ENCODE measurements around the gene SMAD7.

The SMAD7 gene

GRCh38 chr18:48942554-48943261, 8.1 kb downstream of the SMAD7 start (continued):
- TF ChIP-seq CREB5 (CRISPR knock-in tag; IDR thresholded peaks at IDR 0.05; ENCODE audit: low read depth): peak; percentile 67; the same call in 1 of the 2 replicates

GRCh38 chr18:48942086-48942485, 8.7 kb downstream of the SMAD7 start:
- peak; percentile 2; the same call in 1 of the 3 replicates for ATAC-seq
- TF ChIP-seq CSRNP3 (CRISPR knock-in tag; IDR thresholded peaks at IDR 0.05): no peak
- TF ChIP-seq ZNF8 (CRISPR knock-in tag; IDR thresholded peaks at IDR 0.05): no peak
- no peak for TF ChIP-seq TOX (CRISPR knock-in tag; IDR thresholded peaks at IDR 0.05; ENCODE audit: borderline replicate concordance)
- TF ChIP-seq PPARA (CRISPR knock-in tag; IDR thresholded peaks at IDR 0.05; ENCODE audit: borderline replicate concordance): no peak
- TF ChIP-seq ZFP3 (CRISPR knock-in tag; IDR thresholded peaks at IDR 0.05): no peak
- TF ChIP-seq TCF4 (CRISPR knock-in tag; IDR thresholded peaks at IDR 0.05; ENCODE audit: borderline replicate concordance): no peak
- no peak for TF ChIP-seq BACH2 (CRISPR knock-in tag; IDR thresholded peaks at IDR 0.05; ENCODE audit: borderline replicate concordance)
- no peak for TF ChIP-seq GLIS3 (CRISPR knock-in tag; IDR thresholded peaks at IDR 0.05)
- no peak for TF ChIP-seq ARNTL (CRISPR knock-in tag; IDR thresholded peaks at IDR 0.05; ENCODE audit: borderline replicate concordance, low read depth)
- TF ChIP-seq OSR1 (CRISPR knock-in tag; IDR thresholded peaks at IDR 0.05): no peak
- no peak for TF ChIP-seq CSDC2 (CRISPR knock-in tag; IDR thresholded peaks at IDR 0.05)
- no peak for TF ChIP-seq CREB5 (CRISPR knock-in tag; IDR thresholded peaks at IDR 0.05; ENCODE audit: low read depth)
- no peak for TF ChIP-seq ZFP30 (CRISPR knock-in tag; IDR thresholded peaks at IDR 0.05)

- no peak for ATAC-seq
- no peak for TF ChIP-seq ISL1 (CRISPR knock-in tag; IDR thresholded peaks at IDR 0.05)
- TF ChIP-seq CREB5 (CRISPR knock-in tag; IDR thresholded peaks at IDR 0.05; ENCODE audit: low read depth): no peak
- TF ChIP-seq POU6F1 (CRISPR knock-in tag; IDR thresholded peaks at IDR 0.05; ENCODE audit: borderline replicate concordance, low read depth): no peak
- no peak for TF ChIP-seq TOX (CRISPR knock-in tag; IDR thresholded peaks at IDR 0.05; ENCODE audit: borderline replicate concordance)
- no peak for TF ChIP-seq OSR1 (CRISPR knock-in tag; IDR thresholded peaks at IDR 0.05)
- TF ChIP-seq ZFP3 (CRISPR knock-in tag; IDR thresholded peaks at IDR 0.05): no peak
- no peak for TF ChIP-seq GLIS3 (CRISPR knock-in tag; IDR thresholded peaks at IDR 0.05)
- TF ChIP-seq CSDC2 (CRISPR knock-in tag; IDR thresholded peaks at IDR 0.05): no peak
- no peak for TF ChIP-seq CSRNP3 (CRISPR knock-in tag; IDR thresholded peaks at IDR 0.05)
- no peak for TF ChIP-seq ZNF8 (CRISPR knock-in tag; IDR thresholded peaks at IDR 0.05)
- TF ChIP-seq ZC3H10 (CRISPR knock-in tag; IDR thresholded peaks at IDR 0.05): no peak
- no peak for TF ChIP-seq PPARA (CRISPR knock-in tag; IDR thresholded peaks at IDR 0.05; ENCODE audit: borderline replicate concordance)
- TF ChIP-seq TSHZ2 (CRISPR knock-in tag; IDR thresholded peaks at IDR 0.05): no peak
- no peak for TF ChIP-seq ARNTL (CRISPR knock-in tag; IDR thresholded peaks at IDR 0.05; ENCODE audit: borderline replicate concordance, low read depth)
- TF ChIP-seq SNAI2 (CRISPR knock-in tag; IDR thresholded peaks at IDR 0.05): no peak
- no peak for TF ChIP-seq ZNF70 (CRISPR knock-in tag; IDR thresholded peaks at IDR 0.05)
- TF ChIP-seq ZNF565 (CRISPR knock-in tag; conservative IDR thresholded peaks at IDR 0.05; ENCODE audit: low read depth): no peak
- TF ChIP-seq ZFP30 (CRISPR knock-in tag; IDR thresholded peaks at IDR 0.05): no peak
- TF ChIP-seq BACH2 (CRISPR knock-in tag; IDR thresholded peaks at IDR 0.05; ENCODE audit: borderline replicate concordance): no peak
- no peak for TF ChIP-seq PATZ1 (CRISPR knock-in tag; IDR thresholded peaks at IDR 0.05; ENCODE audit: borderline replicate concordance)
Measured at GRCh38 chr18:48941672-48942071, 9.1 kb downstream of the SMAD7 start.
